Uterus (tissue), 2 donors: ENCODE measurements around the gene PDE1C.

Experiments used
- POLR2A ChIP-seq, 2 donors: fragments of 450-650 bp; IDR thresholded peaks; one replicate each; pipeline ENCODE4 v1.6.1; 2016; ENCODE audit warnings: antibody characterized with exemption in 2 of 2, mild to moderate bottlenecking in 1 of 2, moderate library complexity in 1 of 2
- TF ChIP-seq, protein P1 (sequence below), 4 experiments: fragments of 200-600 bp in 2 of 4; fragments of 450-650 bp in 2 of 4; sonication (generic) in 2 of 4; IDR thresholded peaks; one replicate each; pipeline ENCODE4 v1.5.1; 2016 to 2019; ENCODE audit warnings: antibody characterized with exemption in 4 of 4, mild to moderate bottlenecking in 2 of 4, moderate library complexity in 1 of 4

DNA sequence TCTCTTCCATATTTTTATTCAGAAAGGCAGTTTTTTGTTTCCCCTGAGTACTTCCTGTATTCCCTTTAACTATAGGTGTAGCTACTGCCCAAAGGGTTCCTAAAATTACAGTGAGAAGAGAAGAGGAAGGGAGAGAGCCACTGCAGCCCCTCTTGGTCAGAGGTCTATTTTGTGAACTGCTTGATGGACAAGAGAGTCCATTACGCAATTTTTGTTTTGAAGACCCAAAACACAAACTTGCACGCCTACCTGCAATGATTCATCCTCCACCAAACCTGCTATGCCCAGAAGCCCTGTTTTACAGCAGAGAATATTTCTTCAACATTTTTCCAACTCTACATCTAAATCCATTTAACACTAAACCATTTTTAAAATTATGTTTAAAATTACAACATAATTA, 75.1 kb downstream of the PDE1C start:
- TF ChIP-seq, protein P1, sequence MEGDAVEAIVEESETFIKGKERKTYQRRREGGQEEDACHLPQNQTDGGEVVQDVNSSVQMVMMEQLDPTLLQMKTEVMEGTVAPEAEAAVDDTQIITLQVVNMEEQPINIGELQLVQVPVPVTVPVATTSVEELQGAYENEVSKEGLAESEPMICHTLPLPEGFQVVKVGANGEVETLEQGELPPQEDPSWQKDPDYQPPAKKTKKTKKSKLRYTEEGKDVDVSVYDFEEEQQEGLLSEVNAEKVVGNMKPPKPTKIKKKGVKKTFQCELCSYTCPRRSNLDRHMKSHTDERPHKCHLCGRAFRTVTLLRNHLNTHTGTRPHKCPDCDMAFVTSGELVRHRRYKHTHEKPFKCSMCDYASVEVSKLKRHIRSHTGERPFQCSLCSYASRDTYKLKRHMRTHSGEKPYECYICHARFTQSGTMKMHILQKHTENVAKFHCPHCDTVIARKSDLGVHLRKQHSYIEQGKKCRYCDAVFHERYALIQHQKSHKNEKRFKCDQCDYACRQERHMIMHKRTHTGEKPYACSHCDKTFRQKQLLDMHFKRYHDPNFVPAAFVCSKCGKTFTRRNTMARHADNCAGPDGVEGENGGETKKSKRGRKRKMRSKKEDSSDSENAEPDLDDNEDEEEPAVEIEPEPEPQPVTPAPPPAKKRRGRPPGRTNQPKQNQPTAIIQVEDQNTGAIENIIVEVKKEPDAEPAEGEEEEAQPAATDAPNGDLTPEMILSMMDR (IDR thresholded peaks at IDR 0.05), result no peak
- TF ChIP-seq POLR2A (IDR thresholded peaks at IDR 0.05), result no peak
